MG63 (cell line): ENCODE data around the gene KYAT1. TPM values are rescaled to one million over a fixed set of nuclear protein-coding genes. Genes with fewer than 3 reads are reported as not detected.
"Not testable (repeated sequence)": the region's sequence is repeated elsewhere in the genome, so short reads cannot be mapped to it uniquely, and the experiment has no call there.

Source experiments
- DNase-seq: peaks from one replicate; pipeline ENCODE4 v3.0.0-alpha.2; 2020
- H3K27me3 ChIP-seq: fragments of 250-450 bp; sonication (Bioruptor Pico); 2 replicates; pipeline ENCODE4 v1.5.1; 2020; ENCODE audit warnings: mild to moderate bottlenecking, moderate library complexity
- H3K36me3 ChIP-seq: fragments of 250-450 bp; sonication (Bioruptor Pico); 2 replicates; pipeline ENCODE4 v1.5.1; 2020; ENCODE audit warnings: mild to moderate bottlenecking, moderate library complexity
- H3K4me3 ChIP-seq: fragments of 250-450 bp; sonication (Bioruptor Pico); 2 replicates; pipeline ENCODE4 v1.5.1; 2020; ENCODE audit warnings: mild to moderate bottlenecking, moderate library complexity
- H3K9me3 ChIP-seq: fragments of 250-450 bp; sonication (Bioruptor Pico); 2 replicates; pipeline ENCODE4 v1.5.1; 2020; ENCODE audit warnings: mild to moderate bottlenecking, moderate library complexity
- total RNA-seq: library from RNA; depleted of rRNA; stranded (reverse); fragments of >200 nt; shearing (Covaris generic); gene quantifications from 2 replicates; pipeline ENCODE4 v1.2.3, GENCODE V29; 2014; ENCODE audit warnings: low replicate concordance

The KYAT1 gene
- total RNA-seq, 1 experiment from 2014 or later, result 9.6 TPM

DNA sequence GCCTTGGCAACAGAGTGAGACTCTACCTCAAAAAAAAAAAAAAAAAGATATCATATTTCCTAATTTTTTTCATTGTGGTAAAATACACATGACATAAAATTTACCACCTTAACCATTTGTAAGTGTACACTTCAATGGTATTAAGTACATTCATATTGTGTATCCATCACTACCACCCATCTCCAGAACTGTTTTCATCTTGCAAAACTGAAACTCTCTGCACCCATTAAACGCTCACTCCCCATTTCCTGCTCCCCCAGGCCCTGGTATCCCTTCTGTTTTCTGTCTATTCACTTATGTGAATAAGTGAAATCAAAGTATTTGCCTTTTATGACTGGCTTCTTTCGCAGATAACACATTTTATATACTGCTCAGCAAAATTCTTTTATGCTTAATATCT is 13.0 kb upstream of the KYAT1 start:
- no peaks in the 10 kb centered on the region for H3K27me3 ChIP-seq
- H3K4me3 ChIP-seq, result no peak overlapping the region
- no peaks in the 10 kb centered on the region for H3K9me3 ChIP-seq
- DNase-seq, result no peak
- H3K36me3 ChIP-seq, result peaks cover 23% of the 10 kb centered on the region

DNA sequence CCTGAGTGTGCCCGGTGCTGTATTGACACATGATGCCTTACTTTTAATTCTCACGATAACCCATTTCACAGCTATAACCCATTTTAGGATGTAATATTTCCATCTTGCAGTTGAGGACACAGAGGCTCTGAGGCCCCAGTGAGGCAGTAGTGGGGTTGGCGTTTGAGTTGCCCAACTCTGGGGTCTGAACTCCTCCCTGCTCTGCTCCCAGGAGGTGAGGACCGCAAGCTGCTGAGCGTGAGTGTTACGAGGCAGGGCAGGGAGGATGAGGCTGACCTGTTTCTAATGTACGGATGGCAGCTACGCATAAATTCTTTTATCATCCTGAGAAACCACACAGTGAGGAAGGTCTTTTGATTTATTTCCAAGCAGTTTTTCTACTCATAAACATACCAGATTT is 11.6 kb upstream of the KYAT1 start:
- DNase-seq, result no peak
- Histone ChIP-seq H3K4me3 (no peak overlapping the region), H3K27me3 (no peaks in the 10 kb centered on the region), H3K36me3 (peaks cover 26% of the 10 kb centered on the region), H3K9me3 (no peaks in the 10 kb centered on the region)

DNA sequence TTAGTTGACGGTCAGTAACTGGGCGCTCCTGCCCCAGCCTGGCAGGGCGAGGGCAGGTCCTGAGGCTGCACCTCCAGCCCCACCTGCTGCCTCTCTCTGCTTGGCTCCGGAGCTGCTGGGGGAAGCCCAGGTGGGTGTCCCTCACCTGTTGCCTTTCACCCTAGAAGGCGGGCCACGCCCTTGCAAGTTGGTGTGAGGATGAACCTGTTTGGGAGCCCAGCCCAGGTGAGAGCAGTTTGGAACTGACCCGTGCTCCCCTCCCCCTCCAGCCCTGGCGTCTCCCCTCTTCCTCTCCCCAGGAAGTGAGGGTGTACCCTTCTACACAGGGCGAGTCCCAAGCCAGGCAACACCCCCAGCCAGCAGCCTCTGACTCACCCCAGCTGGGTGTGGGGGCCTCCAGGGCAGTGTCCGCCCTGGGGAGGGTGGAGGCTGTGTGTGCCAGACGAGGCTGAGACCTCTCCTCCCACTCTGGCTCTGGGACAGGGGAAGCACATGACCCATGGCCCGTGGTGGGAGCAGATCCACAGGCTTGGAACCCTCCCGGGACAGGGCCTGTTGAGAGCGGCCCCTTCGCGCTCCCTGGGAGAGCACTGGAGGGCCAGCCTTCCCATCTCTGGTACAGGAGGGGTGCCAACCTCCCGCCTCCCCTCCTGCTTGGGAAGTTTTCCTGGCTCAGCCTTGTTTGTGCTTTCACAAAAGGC is 10.6 kb upstream of the KYAT1 start:
- Histone ChIP-seq H3K9me3 (no peaks in the 10 kb centered on the region), H3K36me3 (peaks cover 26% of the 10 kb centered on the region), H3K27me3 (no peaks in the 10 kb centered on the region), H3K4me3 (peak overlapping the region; percentile 17; the same call in 1 of the 2 replicates)
- DNase-seq, result peak; percentile 97

DNA sequence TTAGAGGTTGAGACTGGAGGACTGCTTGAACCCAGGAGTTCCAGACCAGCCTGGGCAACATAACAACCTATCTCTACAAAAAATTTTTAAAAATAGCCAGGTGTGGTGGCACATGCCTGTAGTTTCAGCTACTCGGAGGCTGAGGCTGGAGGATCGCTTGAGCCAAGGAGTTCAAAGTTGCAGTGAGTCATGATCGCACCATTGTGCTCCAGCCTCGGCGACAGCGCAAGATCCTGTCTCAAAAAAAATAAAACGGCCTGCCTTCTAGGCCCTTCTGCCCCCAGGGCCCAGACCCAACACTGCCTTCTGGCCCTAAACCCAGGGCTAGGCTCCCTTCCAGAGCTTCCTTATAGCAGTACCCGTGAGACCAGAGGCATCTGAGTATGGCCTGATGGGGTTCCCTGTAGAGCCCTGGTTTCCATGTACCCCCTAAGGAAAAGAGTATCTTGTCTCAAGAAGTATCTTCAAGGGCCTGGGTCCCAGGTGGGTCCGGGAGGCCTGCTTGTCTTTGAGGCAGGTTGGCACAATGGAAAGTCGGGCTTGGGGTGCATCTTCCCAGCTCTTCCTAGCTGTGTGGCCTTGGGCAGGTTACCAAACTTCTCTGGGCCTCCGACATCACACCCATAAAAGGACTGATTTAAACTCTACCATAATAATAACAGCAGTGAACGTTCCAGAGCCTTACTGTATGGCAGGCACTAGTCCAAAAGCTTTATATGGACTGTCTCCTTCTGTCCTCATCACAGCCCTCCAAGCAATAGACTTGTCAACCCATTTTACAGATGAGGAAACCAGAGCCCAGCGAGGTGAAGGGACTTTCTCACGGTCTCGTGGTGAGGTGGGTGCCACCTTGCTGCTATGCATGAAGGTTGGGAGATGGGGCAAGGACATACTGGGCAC is 9.8 kb upstream of the KYAT1 start:
- Histone ChIP-seq H3K4me3 (no peak overlapping the region), H3K9me3 (no peaks in the 10 kb centered on the region), H3K27me3 (no peaks in the 10 kb centered on the region), H3K36me3 (peaks cover 23% of the 10 kb centered on the region)
- no peak for DNase-seq

DNA sequence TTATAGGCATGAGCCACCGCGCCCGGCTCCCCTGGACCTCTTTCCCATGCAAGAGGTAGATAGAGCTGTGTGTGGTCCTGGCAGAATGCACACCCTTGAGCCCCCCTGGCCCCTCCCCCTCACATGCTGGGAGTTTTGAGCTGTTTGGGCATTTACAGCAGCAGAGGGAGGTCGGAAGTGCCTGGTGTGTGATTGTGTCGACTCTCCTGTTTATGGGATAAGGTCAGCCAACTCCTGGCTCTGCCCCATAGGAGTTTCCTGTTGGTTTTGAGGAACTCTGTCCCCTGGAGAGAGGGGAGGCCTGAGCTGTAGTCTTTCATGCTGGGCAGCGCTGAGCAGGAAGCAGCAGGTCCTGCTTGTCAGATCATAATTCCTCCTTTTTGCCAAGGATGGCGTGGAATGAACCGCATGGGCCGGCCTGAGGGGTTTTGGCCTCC is 6.2 kb upstream of the KYAT1 start:
- H3K36me3 ChIP-seq, result peaks cover 19% of the 10 kb centered on the region
- peak; percentile 64 for DNase-seq
- no peak overlapping the region for H3K4me3 ChIP-seq
- H3K9me3 ChIP-seq, result no peaks in the 10 kb centered on the region
- H3K27me3 ChIP-seq, result no peaks in the 10 kb centered on the region

DNA sequence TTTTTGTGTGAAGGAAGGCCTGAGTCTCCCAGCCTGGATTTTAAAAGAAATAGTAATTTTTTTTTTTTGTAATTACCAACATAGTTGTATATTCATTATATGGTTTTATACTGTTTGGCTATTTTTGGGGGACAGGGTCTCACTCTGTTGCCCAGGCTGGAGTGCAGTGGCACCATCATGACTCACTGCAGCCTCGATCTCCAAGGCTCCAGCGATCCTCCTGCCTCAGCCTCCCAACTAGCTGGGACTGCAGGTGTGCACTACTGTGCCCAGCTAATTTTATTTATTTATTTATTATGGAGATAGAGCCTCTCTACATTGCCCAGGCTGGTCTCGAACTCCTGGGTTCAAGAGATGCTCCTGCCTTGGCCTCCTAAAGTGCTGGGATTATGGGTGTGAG is 5.3 kb upstream of the KYAT1 start:
- Histone ChIP-seq H3K27me3 (no peaks in the 10 kb centered on the region), H3K9me3 (no peaks in the 10 kb centered on the region), H3K36me3 (peaks cover 16% of the 10 kb centered on the region), H3K4me3 (no peak overlapping the region)
- DNase-seq, result no peak

DNA sequence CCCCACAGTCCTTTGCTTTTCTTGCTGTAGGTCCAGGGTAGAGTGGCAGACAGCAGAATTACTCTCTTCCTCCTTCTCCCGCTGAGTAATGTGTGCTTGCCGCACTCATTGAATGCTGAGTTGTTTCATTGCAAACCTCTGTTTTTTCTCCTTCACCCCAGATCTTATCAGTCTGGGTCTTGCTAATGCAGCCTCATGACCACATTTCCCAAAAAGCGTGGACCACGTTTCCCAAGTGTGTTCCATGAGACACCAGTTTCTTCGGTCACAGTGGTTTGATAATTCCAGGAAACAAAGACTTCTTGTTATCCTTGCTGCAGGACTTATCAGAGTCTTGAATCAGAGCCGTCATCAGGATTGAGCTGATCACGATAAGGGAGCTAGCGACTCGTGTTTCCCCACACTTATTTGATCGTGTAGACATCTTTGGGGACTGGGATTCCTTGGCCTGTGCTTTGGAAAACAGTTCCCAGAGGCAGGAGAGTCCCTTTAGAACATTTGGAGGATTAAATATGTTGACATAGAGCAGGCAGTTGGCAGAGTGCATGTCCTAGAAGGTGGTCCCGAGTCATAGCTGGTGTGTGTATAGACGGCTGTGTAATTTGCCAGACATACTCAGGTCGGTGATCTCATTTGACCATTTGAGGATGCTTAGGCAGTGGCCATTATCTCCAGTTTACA is 4.6 kb upstream of the KYAT1 start:
- no peaks in the 10 kb centered on the region for H3K27me3 ChIP-seq
- DNase-seq, result peak; percentile 23
- H3K36me3 ChIP-seq, result peaks cover 16% of the 10 kb centered on the region
- H3K9me3 ChIP-seq, result no peaks in the 10 kb centered on the region
- H3K4me3 ChIP-seq, result no peak overlapping the region

DNA sequence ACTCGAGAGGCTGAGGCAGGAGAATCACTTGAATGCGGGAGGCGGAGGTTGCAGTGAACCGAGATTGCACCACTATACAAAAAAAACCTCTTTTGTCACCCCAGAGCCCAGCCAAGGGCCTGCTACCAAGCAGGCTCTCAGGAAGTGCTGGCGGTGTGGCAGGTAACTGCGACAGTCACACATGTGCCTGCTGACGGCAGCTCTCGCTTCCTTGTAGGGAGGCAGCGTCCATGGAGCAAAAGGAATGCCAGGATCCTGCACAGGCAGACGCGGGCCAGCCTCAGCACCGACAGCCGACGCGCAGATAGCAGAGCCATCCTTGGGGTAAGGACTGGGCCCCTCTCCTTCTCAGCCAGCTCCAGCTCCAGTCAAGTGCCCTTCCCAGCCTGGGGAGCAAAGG is 4.0 kb upstream of the KYAT1 start:
- no peaks in the 10 kb centered on the region for H3K9me3 ChIP-seq
- no peaks in the 10 kb centered on the region for H3K27me3 ChIP-seq
- no peak for DNase-seq
- H3K4me3 ChIP-seq, result no peak overlapping the region
- peaks cover 16% of the 10 kb centered on the region for H3K36me3 ChIP-seq

DNA sequence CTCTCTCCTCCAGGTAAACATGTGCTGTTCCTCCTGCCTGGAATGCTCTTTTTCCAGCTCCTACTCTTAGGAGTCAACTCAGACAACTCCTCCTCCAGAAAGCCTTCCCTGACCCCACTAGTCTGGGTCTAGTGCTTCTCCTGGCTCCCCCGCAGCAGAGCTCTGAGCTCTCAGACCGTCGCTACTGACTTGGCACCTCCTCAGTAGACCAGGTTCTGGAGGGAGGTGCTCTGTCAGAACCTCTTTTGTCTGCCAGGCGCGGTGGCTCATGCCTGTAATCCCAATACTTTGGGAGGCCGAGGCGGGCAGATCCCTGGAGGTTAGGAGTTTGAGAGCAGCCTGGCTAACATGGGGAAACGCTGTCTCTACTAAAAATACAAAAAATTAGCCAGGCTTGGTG is 3.6 kb upstream of the KYAT1 start:
- no peaks in the 10 kb centered on the region for H3K27me3 ChIP-seq
- no peak for DNase-seq
- peaks cover 16% of the 10 kb centered on the region for H3K36me3 ChIP-seq
- H3K9me3 ChIP-seq, result no peaks in the 10 kb centered on the region
- no peak overlapping the region for H3K4me3 ChIP-seq

DNA sequence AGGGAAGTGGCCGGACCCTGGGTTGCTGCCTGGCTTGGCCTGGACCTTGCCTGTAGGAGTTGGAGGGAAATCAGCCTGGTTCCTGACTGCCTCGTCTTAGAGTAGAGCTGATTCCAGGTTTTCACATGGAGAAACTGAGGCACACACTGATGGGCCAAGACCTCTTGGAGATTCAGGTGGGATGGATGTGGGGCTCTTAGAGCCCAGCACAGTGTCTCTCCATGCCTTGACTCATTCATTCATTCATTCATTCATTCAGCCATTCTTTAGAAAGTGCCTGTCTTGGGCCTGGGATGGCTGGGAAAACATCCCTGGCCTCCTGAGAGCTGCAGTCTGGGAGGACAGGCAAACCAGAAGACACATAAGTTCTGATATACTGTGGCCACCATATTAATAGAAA is 2.4 kb upstream of the KYAT1 start:
- DNase-seq, result no peak
- Histone ChIP-seq H3K27me3 (no peaks in the 10 kb centered on the region), H3K36me3 (peaks cover 14% of the 10 kb centered on the region), H3K4me3 (no peak overlapping the region), H3K9me3 (no peaks in the 10 kb centered on the region)

DNA sequence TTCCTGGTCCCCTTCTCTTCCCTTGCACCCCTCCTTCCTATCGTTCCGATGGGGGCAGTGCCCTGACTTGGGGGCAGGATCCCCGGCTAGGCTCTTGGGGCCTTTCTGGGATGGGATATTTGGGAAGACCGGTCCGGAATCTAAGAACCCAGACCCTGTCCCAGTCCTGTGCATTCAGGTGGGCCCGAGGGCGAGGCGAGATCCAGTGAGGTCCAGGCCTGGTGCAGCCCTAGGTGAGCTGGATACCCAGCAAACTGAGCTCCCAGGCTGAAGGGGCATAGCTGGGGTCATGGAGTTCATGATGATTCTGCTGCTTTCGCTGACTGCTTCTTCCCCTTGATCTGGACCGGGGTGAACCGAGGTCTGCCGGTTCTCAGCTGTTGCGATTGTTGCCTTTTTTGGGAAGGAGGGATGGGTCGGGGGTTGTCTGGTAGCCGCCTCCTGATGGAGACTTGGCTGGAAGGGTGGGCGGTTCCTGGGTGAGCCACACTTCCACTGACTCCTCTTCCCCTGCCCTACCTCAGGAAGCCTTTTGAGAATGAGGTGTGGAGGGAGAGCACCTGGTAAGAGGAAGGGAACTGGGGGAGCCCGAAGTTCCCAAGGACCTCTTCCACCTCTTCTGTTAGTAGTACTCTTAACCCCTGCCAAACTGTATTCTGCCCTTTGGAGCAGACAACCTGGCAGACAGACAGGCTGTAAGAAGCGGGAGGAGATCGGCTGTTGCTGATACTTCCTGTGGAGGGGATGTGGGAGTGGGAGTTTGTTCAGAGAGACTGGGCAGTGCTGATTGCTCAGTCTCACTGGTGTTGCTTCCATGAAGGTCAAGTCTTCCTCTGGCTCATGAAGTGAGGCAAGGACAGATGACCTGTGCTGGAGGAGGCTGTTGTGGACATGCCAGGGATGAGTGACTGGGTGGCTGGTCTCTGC is 1.2 kb upstream of the KYAT1 start:
- peak overlapping the region; percentile 86 for H3K4me3 ChIP-seq
- peaks cover 11% of the 10 kb centered on the region for H3K36me3 ChIP-seq
- H3K27me3 ChIP-seq, result no peaks in the 10 kb centered on the region
- H3K9me3 ChIP-seq, result no peaks in the 10 kb centered on the region
- DNase-seq, result peak; percentile 22

DNA sequence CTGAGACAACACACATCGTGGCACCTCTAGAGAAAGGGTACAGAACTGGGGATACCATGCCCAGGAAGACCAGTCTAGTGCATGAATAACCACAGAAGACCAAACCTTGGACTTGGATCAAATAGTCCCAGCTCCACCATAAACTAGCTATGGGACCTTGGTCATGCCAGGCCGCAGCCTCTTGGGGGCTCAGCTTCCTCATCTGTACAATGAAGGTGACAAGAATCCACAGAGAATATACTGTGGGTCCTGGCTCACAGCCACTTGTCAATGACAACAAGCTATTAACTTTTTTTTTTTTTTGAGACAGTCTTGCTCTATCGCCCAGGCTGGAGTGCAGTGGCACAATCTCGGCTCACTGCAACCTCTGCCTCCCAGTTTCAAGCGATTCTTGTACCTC is 3.9 kb downstream of the KYAT1 start:
- no peak overlapping the region for H3K4me3 ChIP-seq
- H3K27me3 ChIP-seq, result no peaks in the 10 kb centered on the region
- no peak for DNase-seq

DNA sequence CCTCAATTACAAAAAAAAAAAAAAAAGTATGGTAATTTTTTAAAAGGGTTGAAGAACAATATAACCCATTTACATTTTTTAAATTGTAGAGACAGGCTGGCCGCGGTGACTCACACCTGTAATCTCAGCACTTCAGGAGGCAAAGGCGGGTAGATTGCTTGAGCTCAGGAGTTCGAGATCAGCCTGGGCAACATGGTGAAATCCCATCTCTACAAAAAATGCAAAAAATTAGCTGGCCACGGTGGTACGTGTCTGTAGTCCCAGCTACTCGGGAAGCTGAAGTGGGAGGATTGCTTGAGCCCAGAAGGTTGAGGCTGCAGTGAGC is 10.8 kb downstream of the KYAT1 start:
- not testable (repeated sequence) for H3K27me3 ChIP-seq, DNase-seq, H3K36me3 ChIP-seq, H3K4me3 ChIP-seq, H3K9me3 ChIP-seq

More for the DNA sequence above, 3.9 kb downstream of the KYAT1 start:
- H3K9me3 ChIP-seq, result no peaks in the 10 kb centered on the region
- H3K36me3 ChIP-seq, result no peaks in the 10 kb centered on the region

DNA sequence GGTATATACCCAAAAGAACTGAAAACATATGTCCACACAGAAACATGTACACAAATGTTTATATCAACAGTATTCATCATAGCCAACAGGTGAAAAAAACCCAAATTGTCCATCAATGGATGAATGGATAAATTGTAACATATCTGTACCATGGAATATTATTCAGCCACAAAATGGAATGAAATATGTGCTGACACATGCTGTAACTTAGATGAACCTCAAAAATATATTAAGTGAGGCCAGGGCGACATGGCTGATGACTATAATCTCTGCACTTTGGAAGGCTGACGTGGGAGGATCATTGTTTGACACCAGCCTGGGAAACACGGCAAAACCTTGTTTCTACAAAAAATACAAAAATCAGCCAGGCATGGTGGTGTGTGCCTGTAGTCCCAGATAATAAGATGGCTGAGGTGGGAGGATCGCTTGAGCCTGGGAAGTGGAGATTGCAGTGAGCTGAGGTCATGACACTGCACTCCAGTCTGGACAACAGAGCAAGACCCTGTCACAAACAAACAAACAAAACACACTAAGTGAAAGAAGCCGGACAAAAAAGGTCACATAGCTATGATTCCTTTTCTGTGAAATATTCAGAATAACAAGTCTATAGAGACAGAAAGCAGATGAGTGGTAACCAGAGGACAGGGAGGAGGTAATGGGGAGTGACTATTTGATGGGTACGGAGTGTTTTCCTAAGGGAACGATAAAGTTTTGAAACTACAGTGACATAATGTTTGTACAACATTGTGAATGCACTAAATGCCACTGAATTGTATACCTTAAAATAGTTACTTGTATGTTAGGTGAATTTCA is 11.4 kb downstream of the KYAT1 start:
- Histone ChIP-seq H3K36me3 (no peaks in the 10 kb centered on the region; the same call in 1 of the 2 replicates), H3K4me3 (no peak overlapping the region), H3K27me3 (no peaks in the 10 kb centered on the region), H3K9me3 (no peaks in the 10 kb centered on the region)
- no peak for DNase-seq

DNA sequence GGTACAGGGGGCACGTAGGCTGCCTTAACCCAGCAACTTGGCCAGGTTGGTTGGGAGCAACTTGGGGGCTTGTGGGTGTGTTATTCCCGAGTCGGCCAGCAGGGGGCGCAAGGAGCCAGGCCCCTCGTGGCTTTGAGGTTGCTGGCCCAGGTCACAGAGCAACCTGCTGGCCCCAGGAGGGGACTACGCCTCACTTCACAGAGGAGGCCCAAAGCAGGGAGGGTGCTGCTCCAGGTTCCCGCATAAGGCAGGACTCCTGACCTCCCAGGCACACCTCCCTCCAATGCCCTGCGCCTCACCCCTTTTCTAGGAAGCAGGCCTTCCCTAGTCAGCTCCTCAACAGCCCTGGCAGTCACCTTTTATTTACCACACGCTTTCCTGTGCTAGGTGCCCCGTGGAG is 18.1 kb downstream of the KYAT1 start:
- Histone ChIP-seq H3K27me3 (no peaks in the 10 kb centered on the region), H3K4me3 (no peak overlapping the region), H3K9me3 (no peaks in the 10 kb centered on the region), H3K36me3 (no peaks in the 10 kb centered on the region)
- DNase-seq, result peak; percentile 59

DNA sequence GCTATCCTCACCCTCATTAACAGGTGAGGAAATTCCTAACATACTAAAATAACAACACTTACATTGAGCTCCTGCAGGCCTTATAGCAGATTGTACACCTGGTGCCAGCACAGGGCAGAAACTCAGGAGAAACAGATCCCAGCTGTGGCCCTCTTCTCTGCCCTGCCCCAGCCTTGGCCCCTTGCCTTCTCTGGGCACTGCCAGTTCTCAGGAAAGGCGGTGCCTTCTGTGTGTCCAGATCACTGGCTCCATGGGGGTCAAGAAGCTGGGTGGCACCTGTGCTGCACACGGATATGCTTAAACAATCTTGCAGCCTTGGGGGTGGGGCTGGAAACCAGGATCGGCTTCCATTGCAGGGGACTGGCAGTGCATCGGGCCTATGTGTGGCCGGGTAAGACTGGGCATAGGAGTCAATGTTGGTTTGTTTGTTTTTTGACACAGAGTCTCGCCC is 19.3 kb downstream of the KYAT1 start:
- no peak for DNase-seq
- H3K9me3 ChIP-seq, result no peaks in the 10 kb centered on the region
- H3K4me3 ChIP-seq, result no peak overlapping the region
- no peaks in the 10 kb centered on the region for H3K27me3 ChIP-seq
- no peaks in the 10 kb centered on the region for H3K36me3 ChIP-seq
